Activated CD8-positive, alpha-beta memory T cell treated with anti-CD3 and anti-CD28 coated beads for 36 hours (primary cell): Measurements from ENCODE around the gene FHAD1. TPM values are rescaled to one million over a fixed set of nuclear protein-coding genes. Genes with fewer than 3 reads are reported as not detected.

Source experiments
- CTCF ChIA-PET: fragments of 350-600 bp; sonication (Branson Sonifier 250); formaldehyde crosslinking; loops from one replicate; lab custom pipeline; 2021; ENCODE audit warnings: antibody characterized with exemption; lab: Charles Lee
- POLR2A ChIA-PET: fragments of 350-600 bp; sonication (Branson Sonifier 250); formaldehyde crosslinking; loops from one replicate; lab custom pipeline; 2021; ENCODE audit warnings: antibody characterized with exemption; lab: Charles Lee
- total RNA-seq, 2 experiments: library from RNA; stranded (reverse); gene quantifications; one replicate each; pipeline ENCODE4 v1.2.3, GENCODE V29; 2021

The FHAD1 gene
- under 1 TPM in 1 of 2 experiments, not detected in 1; 0.38 TPM for total RNA-seq

DNA sequence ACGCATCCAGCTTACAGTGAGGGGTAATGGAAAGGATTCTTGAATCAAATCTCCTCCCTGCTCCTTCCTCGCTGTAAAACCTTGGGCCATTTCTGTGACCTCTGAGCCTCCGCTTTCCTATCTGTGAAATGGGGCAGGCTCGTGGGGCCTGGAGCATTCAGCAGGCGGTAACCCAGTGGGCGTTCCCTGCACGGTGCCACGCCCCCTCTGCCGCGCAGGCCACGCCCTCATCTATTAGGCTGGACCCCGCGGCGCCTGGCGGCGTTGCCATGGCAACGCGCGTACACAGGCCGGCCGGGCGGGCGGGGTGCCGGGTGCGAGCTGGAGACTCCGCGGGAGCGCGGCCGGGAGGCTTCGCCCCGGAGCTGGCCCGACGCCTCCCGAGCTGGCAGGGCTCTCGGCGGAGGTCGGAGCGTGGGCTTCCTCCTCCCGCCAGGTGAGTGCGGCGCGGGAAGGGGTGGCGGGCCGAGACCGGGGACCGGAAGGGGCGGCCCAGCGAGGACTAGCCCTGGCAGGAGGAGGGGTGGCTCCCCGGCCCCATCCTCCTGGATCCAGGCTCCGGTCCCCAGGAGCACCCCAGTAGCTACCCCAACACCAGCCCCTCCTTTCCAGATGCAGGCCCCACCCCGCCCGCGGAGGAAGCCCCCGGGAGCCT is at the start of gene FHAD1:
TSS of gene FHAD1 (plus strand) at position 264 of the 655 bp plus-strand sequence. CDS start 4,562 bp downstream, outside the sequence.
- POLR2A ChIA-PET = interaction anchor here (0.6 kb wide), 1 partner anchor 15 kb away, joined by 3 read pairs; no protein-coding TSS in a partner anchor

DNA sequence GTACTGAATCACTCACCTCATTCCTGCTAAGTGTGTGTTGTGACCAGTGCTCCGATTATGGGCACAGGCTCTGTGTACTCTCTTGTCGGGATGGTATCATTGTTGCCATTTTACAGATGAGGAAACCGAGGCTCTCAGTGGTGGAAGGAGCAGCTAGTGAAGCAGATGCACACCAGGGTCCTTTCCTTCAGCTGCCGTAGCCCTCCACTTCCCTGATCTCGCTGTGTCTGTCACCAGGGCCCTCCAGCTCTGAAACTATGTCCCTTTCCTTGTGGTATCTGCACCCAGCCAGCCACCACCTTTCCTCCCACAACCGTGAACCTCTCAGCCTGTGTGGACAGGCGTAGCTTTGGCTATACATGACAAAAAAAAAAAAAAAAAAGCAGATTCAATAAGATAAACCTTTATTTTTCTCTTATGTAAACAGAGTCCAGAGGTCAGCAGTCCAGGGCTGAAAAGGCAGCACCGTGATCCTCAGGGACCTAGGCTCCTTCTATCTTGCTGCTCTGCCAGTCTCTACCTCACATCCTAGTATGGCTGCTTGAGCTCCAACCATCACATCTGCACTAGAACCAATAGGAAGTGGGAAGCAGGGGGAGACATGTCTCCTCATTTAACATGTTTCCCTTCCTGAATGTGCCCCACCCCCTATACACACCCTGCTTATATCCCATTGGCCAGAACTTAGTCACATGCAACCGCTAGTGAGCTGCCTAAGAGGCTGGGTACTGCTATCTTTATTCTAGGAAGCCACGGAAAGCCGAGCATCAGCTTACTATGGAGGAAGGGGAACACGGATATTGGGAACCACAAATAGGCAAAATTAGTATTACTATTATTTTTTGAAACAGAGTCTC is 49.2 kb upstream of the FHAD1 start:
- ChIA-PET POLR2A (no interaction called here), CTCF (no interaction called here)

More for the DNA sequence above, at the start of gene FHAD1:
- CTCF ChIA-PET = interaction anchor here (1.1 kb wide), 1 partner anchor 16 kb away, joined by 4 read pairs; no protein-coding TSS in a partner anchor

GRCh38 chr1:15198684-15199083 is 48.3 kb upstream of the FHAD1 start:
- CTCF ChIA-PET = no interaction called here
- POLR2A ChIA-PET = no interaction called here

GRCh38 chr1:15201221-15201620 is 45.8 kb upstream of the FHAD1 start:
- CTCF ChIA-PET = no interaction called here
- POLR2A ChIA-PET = no interaction called here

- ChIA-PET POLR2A (no interaction called here), CTCF (no interaction called here)
Observed at GRCh38 chr1:15201849-15202551, 45.0 kb upstream of the FHAD1 start.

DNA sequence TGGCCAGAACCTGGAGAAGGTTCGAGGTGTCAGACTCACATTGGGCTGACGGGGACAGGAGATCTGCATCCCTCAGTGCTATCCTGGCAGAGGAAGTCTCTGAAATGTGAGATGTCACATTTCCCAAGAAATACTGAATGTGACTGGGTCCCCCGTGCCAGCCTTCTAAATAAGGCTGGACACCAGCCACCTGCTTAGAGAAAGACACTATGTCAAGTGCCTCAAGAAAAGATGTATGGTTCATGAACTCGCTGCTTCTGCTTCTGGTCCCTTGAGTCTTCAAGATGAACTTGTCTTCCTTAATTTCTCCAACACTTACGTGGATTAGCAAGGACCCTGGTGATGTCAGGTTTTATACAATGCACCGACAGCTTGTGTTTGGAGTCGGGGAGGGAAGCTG is 42.1 kb upstream of the FHAD1 start:
- POLR2A ChIA-PET = no interaction called here
- CTCF ChIA-PET = no interaction called here

GRCh38 chr1:15205586-15206346 is 41.3 kb upstream of the FHAD1 start:
- ChIA-PET POLR2A (no interaction called here), CTCF (interaction anchor here (0.8 kb wide), 1 partner anchor 9 kb away, joined by 3 read pairs; no protein-coding TSS in a partner anchor)

- ChIA-PET CTCF (interaction anchor here (0.8 kb wide), 1 partner anchor 8 kb away, joined by 3 read pairs; no protein-coding TSS in a partner anchor), POLR2A (no interaction called here)
Observed at GRCh38 chr1:15206418-15207030, 40.5 kb upstream of the FHAD1 start.

GRCh38 chr1:15207031-15207828 is 39.8 kb upstream of the FHAD1 start:
- POLR2A ChIA-PET = no interaction called here
- CTCF ChIA-PET = no interaction called here

DNA sequence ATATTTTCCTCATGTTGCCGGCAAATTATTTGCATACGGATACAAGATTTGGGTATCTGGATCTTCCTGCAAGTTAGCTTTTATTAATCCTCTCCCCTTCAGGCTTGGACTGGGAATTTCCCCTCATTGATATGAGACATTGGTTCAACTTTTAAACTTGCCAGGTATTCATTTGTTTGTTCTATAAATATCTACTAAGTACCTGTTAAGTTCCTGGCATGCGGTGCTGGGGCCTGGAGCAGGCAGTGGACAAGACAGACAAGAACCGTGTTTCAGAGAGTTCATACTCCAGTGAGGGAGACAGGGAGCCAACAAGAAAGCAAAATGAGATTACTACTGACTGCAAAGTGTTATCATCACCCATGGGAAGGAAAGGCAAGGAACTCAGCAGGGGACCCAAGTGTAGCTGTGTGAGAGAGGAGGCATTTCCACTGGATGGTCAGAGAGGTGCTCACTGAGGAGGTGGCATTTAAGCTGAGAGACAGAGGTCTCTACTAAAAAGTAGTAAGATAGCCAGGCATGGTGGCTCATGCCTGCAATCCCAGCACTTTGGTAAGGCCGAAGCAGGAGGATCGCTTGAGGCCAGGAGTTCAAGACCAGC is 39.1 kb upstream of the FHAD1 start:
- ChIA-PET POLR2A (no interaction called here), CTCF (no interaction called here)

GRCh38 chr1:15210651-15211375 is 36.2 kb upstream of the FHAD1 start:
- ChIA-PET CTCF (no interaction called here), POLR2A (no interaction called here)

DNA sequence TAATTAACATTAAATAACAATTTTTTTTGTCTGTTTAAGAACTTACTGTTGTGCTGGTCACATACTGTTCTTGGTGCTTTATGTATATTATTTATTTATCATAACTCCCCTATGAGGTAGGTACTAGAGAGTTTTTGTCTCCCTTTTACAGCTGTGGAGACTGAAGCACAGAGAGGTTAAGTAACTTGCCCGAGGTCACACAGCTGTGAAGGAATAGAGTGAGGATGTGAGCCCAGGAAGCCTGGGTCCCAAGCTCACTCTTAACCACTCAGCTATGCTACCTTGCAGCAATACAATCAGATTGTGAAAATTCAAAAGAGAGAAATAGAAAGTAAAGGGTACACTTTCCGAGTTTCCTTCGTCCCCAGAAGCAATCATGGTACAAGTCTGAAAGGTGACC is 35.6 kb upstream of the FHAD1 start:
- ChIA-PET POLR2A (no interaction called here), CTCF (no interaction called here)

- ChIA-PET CTCF (no interaction called here), POLR2A (no interaction called here)
Observed at GRCh38 chr1:15212216-15212953, 34.6 kb upstream of the FHAD1 start.

DNA sequence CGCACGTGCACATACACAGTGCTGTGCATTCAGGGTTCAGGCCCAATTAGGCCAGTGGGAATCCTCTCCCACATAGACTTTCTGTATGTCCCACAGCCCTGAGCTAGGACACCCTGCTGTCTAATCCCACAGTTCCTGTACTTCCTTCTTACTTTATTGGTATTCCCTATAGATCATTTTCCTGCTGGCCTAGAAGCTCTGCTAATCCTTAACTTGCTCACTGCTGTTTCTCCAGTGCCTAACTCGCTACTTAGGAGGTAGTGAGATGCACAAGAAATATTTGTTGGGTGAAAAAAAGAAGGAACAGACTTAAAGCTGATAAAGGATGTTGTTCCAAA is 34.1 kb upstream of the FHAD1 start:
- ChIA-PET CTCF (no interaction called here), POLR2A (no interaction called here)

DNA sequence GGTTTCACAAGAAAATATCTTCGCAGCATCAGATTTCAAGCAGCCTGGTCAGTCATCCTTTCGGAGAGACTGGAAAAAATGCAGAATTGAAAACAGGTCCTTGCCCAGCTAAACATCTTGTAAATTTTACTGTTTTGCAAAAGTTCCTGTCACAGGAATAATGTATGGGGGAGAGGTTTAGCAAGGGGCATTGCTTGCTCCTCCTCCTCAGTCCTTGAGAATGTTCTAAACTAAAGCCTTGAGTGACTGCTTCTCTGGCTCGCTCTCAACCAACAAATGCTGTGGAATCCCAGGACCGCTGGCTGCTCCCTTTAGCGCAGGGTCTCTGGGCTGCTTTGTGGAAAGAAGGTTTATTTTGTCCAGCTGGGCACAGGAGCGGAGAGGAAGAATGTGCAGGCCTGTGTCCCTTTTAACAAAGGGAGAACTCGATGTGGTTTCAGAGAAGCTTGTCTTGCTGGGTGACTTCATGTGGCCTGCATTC is 33.6 kb upstream of the FHAD1 start:
- ChIA-PET POLR2A (no interaction called here), CTCF (interaction anchor here (0.5 kb wide), 1 partner anchor 1257 kb away, joined by 3 read pairs; no protein-coding TSS in a partner anchor)

GRCh38 chr1:15214527-15214926 is 32.5 kb upstream of the FHAD1 start:
- ChIA-PET CTCF (interaction anchor here (0.9 kb wide), 1 partner anchor 9 kb away, joined by 3 read pairs; no protein-coding TSS in a partner anchor), POLR2A (no interaction called here)
